Neural cell (in vitro differentiated cells): ENCODE measurements around the gene CERKL.

ENCODE experiments used
- EP300 ChIP-seq: fragments of 450-650 bp; conservative IDR thresholded peaks from 2 replicates; pipeline ENCODE4 v1.6.1; 2014; ENCODE audit warnings: antibody characterized with exemption, mild to moderate bottlenecking, moderate library complexity; ENCODE audit not compliant: poor library complexity, severe bottlenecking
- EZH2 ChIP-seq: fragments of 200-600, 300-800 bp; shearing (Covaris generic), sonication (generic); IDR thresholded peaks from 2 replicates; pipeline ENCODE4 v1.6.1; 2014; ENCODE audit warnings: antibody characterized with exemption, low read length, borderline replicate concordance, mild to moderate bottlenecking; ENCODE audit not compliant: insufficient read depth, poor library complexity, severe bottlenecking
- MXI1 ChIP-seq: fragments of 450-650 bp; conservative IDR thresholded peaks from 2 replicates; pipeline ENCODE4 v1.6.1; 2014; ENCODE audit warnings: antibody characterized with exemption, mild to moderate bottlenecking; ENCODE audit not compliant: poor library complexity, severe bottlenecking
- POLR2AphosphoS5 ChIP-seq: IDR thresholded peaks from 2 replicates; pipeline ENCODE4 v1.6.1; 2012
- RAD21 ChIP-seq: fragments of 450-650 bp; conservative IDR thresholded peaks from 2 replicates; pipeline ENCODE4 v1.6.1; 2014; ENCODE audit warnings: antibody characterized with exemption, mild to moderate bottlenecking, moderate library complexity
- SMC3 ChIP-seq: fragments of 450-650 bp; conservative IDR thresholded peaks from 2 replicates; pipeline ENCODE4 v1.6.1; 2014; ENCODE audit warnings: antibody characterized with exemption, mild to moderate bottlenecking, moderate library complexity; ENCODE audit not compliant: poor library complexity
- TAF1 ChIP-seq: IDR thresholded peaks from 2 replicates; pipeline ENCODE4 v1.6.1; 2012; ENCODE audit warnings: low read depth
- TF ChIP-seq, protein P1 (sequence below): fragments of 450-650 bp; IDR thresholded peaks from 2 replicates; pipeline ENCODE4 v1.5.1; 2014; ENCODE audit warnings: antibody characterized with exemption, mild to moderate bottlenecking, moderate library complexity; ENCODE audit not compliant: poor library complexity, severe bottlenecking

GRCh38 chr2:181500201-181500600 lies 156.7 kb downstream of the CERKL start:
- TF ChIP-seq RAD21: no peak
- TF ChIP-seq EZH2: no peak
- TF ChIP-seq, protein P1, sequence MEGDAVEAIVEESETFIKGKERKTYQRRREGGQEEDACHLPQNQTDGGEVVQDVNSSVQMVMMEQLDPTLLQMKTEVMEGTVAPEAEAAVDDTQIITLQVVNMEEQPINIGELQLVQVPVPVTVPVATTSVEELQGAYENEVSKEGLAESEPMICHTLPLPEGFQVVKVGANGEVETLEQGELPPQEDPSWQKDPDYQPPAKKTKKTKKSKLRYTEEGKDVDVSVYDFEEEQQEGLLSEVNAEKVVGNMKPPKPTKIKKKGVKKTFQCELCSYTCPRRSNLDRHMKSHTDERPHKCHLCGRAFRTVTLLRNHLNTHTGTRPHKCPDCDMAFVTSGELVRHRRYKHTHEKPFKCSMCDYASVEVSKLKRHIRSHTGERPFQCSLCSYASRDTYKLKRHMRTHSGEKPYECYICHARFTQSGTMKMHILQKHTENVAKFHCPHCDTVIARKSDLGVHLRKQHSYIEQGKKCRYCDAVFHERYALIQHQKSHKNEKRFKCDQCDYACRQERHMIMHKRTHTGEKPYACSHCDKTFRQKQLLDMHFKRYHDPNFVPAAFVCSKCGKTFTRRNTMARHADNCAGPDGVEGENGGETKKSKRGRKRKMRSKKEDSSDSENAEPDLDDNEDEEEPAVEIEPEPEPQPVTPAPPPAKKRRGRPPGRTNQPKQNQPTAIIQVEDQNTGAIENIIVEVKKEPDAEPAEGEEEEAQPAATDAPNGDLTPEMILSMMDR: no peak
- no peak for TF ChIP-seq MXI1
- TF ChIP-seq POLR2AphosphoS5: no peak
- TF ChIP-seq TAF1: no peak
- no peak for TF ChIP-seq SMC3
- TF ChIP-seq EP300: no peak
